ENCODE measurements around the gene TAC1. TPM values are rescaled to one million over a fixed set of nuclear protein-coding genes. Genes with fewer than 3 reads are reported as not detected.
"Not testable (repeated sequence)": the region's sequence is repeated elsewhere in the genome, so short reads cannot be mapped to it uniquely, and the experiment has no call there.

TAC1 gene, protein sequence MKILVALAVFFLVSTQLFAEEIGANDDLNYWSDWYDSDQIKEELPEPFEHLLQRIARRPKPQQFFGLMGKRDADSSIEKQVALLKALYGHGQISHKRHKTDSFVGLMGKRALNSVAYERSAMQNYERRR
- polyA plus RNA-seq (ENCODE audit: insufficient read length in 4 of 4), result 1 to 10 TPM in 1 of 4 donors, under 1 TPM in 2, not detected in 1; 0.60 to 1.1 (median 0.86) TPM

GRCh38 chr7:97731736-97732564 is at the start of gene TAC1:
Gene TAC1 (plus strand): TSS chr7:97732086. CDS start chr7:97732613, 527 bp downstream.
- no peak for DNase-seq (ENCODE audit: low read depth in 4 of 4, low spot score in 3 of 4)

DNA sequence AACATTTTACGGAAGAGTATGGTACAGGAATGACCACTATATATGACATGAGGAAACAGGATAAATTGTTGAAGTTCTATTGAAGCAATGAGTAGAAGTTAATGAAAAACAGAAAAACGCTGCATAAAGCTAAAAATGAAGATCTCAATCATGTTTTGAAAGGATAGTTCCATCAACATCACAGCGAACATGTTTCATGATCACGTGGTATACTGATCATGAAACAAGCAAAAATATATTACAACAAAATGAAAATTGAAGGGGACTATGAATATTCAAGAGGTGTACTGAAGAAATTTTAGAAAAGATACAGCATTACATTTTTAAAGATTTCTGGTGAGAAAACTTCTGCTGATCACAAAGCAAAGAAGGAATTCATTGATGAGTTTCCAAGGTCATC is 45.9 kb upstream of the TAC1 start:
- no peak for DNase-seq (ENCODE audit: low read depth in 4 of 4, low spot score in 3 of 4)

DNA sequence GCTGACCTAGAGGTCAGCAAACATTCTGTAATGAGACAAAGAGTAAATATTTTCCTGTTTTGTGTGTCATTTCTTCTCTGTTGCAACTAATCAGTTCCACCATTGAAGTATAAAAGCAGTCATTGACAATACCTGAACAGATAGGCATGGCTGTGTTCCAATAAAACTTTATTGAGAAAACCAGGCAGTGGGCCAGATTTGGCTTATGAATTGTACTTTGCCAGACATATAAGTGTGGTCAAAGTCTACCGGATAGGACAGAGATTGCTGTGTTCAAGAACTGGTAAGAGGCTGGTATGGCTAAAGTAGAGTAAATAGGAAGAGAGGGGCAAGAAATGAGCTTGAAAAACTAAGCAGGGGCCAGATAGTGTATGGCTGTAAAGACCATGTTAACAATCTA is 38.3 kb upstream of the TAC1 start:
- DNase-seq (ENCODE audit: low read depth in 4 of 4, low spot score in 3 of 4), result no peak

DNA sequence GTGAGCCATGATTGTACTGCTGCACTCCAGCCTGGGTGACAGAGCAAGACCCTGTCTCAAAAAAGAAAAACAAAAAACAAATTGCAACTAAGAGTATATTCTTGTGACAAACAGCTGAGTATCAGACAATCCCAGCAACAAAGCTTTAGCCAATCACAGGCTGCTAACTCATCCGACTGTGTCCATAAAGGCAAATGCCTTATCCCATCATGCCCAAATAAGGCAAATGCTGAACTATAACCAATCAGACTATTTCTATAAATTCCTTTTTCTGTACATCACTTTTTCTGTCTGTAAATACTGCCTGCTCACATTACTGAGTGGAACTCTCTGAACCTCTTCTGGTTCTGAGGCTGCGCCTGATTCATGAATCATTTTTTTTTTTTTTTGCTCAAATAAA is 37.5 kb upstream of the TAC1 start:
- DNase-seq (ENCODE audit: low read depth in 4 of 4, low spot score in 3 of 4), result no peak

DNA sequence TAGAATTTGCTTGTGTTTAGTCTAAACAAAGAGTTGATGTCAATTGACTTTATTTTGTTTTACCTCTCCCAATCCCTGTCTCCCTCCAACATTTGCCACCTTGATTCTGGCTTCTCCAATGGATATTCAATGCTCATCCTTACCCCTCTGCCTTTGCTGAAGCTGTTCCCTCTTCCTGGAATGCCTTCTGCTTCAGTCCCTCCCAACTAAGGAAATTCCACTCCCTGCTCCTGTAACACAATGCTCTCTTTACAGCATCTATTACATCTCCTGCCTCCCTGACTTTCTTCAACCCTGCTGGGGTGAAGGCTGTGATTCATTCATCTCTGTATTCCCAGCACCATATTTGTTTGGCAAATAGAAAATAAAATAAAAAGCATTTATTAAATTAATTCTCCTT is 34.5 kb upstream of the TAC1 start:
- no peak for DNase-seq (ENCODE audit: low read depth in 4 of 4, low spot score in 3 of 4)

DNA sequence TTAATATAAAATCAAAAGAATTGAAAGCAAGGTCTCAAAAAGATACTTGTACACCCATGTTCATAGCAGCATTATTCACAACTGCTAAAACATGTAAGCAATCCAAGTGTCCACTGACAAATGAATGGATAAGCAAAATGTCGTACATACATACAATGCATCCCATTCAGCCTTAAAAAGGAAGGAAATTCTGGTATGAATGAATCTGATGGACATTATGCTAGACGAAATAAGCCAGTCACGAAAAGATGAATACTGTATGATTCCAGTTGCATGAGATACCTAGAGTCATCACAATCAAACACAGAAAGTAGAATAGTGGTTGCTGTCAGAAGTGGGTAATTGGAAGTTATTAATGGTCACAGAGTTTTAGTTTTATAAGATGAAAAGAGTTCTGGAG is 9.5 kb upstream of the TAC1 start:
- no peak for DNase-seq (ENCODE audit: low read depth in 4 of 4, low spot score in 3 of 4)

- DNase-seq (ENCODE audit: low read depth in 4 of 4, low spot score in 3 of 4), result no peak
These were observed 834 bp downstream of the TAC1 start for GRCh38 chr7:97732565-97733275.

DNA sequence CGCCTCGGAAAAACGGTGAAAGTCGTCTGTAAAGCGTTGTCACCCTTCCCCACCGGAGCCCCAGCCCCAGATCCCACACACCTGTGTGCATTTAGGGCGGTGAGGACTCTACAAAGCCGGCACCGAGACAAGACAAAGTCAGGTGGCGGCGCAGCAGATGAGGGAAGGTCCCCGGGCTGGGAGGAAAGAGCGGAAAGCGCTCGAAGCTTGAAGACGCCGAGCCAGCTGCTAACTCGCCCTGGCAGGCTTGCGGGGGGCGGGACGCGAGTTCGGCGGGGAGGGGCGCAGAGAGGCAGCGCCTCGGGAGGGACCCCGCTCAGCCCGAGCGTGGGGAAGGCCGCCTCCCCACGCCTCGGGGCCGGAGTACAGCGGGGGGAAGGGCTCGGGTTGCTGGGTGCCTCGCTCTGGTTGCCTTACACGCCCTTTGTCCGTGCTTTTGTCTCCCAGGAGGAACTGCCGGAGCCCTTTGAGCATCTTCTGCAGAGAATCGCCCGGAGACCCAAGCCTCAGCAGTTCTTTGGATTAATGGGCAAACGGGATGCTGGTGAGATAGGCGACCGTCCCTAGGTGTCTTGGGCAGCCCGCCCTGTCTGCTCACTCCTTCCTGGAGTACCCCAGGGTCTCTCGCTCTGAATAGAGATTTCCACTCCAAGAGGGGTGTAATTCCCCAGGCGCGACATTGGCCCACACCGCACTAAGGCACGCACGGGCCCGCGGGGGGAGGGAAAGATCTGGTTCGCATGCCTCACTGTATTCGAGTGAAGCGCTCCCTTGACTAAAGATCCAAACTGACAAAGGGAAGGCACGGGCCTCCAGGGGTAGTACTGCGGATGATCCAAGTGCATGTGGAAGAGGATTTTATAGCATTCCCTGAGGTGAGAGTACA is 1.6 kb downstream of the TAC1 start:
- DNase-seq (ENCODE audit: low read depth in 4 of 4, low spot score in 3 of 4), result no peak

DNA sequence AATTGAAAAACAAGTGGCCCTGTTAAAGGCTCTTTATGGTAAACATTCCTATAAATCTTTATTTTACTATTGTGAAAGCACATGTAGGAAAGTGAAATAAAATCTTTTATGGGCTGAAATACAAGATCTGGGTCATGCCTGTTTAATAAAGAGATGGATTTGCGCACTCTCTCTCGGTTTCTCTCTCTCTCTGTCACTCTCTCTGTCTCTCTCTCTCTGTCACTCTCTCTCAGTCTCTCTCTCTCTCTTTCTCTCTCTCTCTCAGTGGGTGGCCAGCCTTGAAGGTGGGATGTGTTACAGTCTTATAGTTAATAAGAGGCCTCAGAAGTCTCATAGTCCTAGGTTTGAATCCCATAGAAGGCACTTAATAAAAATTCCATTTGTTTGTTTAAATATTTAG is 2.4 kb downstream of the TAC1 start:
- DNase-seq (ENCODE audit: low read depth in 4 of 4, low spot score in 3 of 4), result no peak

DNA sequence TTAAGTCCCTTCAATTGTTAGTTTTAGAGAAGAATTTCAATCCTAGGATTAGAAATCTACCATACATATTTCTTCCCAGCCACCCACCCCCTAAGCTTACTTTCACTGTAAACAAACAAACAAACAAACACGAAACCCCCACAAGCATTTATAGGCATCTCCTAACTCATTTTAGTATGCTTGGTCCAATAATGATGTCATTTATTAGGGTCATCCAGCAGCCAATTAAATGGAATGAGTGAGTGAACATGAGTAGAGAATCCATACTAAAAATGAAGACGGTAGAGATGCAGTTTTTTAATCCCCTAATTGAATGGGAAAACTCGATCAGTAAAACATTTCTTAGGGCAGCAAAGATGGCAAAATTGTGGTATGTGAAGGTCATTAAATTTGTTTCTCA is 3.2 kb downstream of the TAC1 start:
- DNase-seq (ENCODE audit: low read depth in 4 of 4, low spot score in 3 of 4), result no peak

DNA sequence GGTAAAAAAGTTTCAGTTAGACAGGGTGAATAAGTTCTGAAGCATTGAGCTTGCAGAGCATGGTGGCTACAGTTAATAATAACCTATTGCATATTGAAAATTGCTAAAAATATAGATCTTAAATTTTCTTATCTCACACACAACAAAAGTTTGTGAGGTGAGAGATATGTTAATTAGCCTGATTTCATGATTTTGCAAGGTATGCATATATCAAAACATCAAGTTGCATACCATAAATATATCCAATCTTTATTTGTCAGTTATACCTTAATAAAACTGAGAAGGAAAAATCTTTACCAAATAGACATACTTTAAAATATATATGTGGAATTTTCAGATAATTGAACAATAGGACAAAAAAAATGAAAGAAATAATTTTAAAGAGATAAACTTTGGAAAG is 16.6 kb downstream of the TAC1 start:
- no peak for DNase-seq (ENCODE audit: low read depth in 4 of 4, low spot score in 3 of 4)

DNA sequence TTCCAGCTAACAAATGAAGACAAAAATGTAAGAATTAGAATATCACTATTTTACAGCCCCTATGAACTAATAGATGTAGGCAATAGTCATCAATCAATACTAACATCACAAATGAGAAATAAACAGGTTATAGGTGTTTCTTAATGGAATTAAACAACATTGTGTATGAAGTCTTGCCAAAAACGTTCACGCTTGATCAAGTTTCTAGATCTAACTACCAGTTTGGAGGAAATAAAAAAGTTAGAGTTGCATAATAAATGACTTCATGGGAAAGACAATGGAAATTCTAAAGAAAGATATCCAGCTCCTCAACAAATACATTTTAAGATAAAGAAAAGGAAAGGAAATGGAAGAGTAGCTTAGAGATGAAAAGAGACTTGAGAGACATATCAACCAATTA is 19.7 kb downstream of the TAC1 start:
- DNase-seq (ENCODE audit: low read depth in 4 of 4, low spot score in 3 of 4), result no peak

DNA sequence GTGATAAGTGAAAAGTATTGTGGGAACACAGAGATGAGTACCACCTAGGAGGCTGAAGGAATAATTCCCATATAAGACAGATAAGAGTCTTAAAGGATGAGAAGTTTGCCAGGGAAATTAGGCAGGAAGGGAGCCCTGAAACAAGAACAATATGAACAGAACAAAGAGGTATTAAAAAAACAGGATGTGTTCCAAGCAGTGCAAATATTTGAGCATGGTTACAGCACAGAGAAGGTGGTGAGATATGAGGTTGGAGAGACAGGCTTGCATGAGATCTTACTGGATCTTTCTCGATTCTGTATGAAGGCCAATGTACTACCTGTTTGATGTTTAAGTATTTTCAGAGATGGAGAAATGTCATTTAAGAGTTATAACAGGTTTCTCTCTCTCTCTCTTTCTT is 20.3 kb downstream of the TAC1 start:
- no peak for DNase-seq (ENCODE audit: low read depth in 4 of 4, low spot score in 3 of 4)

GRCh38 chr7:97757824-97758223 is 25.9 kb downstream of the TAC1 start:
- no peak for DNase-seq (ENCODE audit: low read depth in 4 of 4, low spot score in 3 of 4)

- no peak for DNase-seq (ENCODE audit: low read depth in 4 of 4, low spot score in 3 of 4)
These were observed 39.0 kb downstream of the TAC1 start for GRCh38 chr7:97770850-97771249.

- DNase-seq (ENCODE audit: low read depth in 4 of 4, low spot score in 3 of 4), result no peak
These were observed 39.7 kb downstream of the TAC1 start for GRCh38 chr7:97771576-97771975.

DNA sequence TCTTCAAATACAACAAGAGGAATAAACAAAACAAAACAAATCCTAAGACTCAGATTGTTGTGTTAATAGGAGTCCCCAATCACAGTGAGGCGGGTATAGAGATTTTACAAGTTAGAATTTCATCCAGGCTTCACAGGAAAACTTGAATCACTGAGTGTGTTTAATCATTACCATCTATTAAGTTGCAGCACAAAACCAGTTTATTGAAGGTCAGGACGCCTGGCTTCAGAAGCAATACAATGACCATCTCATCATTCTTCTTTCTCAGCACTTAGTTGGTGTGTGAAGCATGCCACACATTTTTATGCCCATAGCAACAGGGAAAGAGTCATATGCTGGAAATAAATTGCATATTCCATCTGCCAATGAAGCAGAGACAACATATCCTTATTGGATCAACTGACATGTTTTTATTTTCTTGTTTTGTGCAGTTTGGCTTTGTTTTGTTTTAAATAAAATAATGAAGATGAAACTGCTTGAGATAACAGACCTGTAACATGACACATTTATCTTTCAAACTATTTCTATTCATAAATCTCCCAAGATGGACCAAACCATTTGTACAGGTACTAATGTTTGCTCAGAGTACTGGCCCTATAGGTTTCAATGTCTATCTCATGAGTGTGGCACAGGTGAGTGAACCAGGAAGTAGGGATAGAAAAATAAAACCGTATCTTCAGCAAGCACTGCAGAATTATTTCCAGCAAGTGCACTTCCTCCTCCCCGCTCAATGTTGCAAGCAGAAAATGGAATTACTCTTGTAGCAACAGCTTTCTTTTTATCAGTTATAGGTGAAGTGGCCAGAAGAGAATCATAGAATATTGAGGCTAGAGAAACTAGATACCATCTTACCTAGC is 40.4 kb downstream of the TAC1 start:
- no peak for DNase-seq (ENCODE audit: low read depth in 4 of 4, low spot score in 3 of 4)

DNA sequence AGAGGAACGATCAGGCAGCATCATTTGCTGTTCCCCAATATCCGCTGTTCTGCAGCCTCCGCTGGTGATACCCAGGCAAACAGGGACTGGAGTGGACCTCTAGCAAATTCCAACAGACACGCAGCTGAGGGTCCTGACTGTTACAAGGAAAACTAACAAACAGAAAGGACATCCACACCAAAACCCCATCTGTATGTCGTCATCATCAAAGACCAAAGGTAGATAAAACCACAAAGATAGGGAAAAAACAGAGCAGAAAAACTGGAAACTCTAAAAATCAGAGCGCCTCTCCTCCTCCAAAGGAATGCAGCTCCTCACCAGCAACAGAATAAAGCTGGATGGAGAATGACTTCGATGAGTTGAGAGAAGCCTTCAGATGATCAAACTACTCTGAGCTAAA is 54.5 kb downstream of the TAC1 start:
- DNase-seq (ENCODE audit: low read depth in 4 of 4, low spot score in 3 of 4), result not testable (repeated sequence)

All from right renal pelvis (tissue), 4 donors.